ENCODE data around the gene CMIP.
A peak's percentile ranks its signal among the peaks of the same experiment; 100 is the strongest.

The CMIP gene

DNA sequence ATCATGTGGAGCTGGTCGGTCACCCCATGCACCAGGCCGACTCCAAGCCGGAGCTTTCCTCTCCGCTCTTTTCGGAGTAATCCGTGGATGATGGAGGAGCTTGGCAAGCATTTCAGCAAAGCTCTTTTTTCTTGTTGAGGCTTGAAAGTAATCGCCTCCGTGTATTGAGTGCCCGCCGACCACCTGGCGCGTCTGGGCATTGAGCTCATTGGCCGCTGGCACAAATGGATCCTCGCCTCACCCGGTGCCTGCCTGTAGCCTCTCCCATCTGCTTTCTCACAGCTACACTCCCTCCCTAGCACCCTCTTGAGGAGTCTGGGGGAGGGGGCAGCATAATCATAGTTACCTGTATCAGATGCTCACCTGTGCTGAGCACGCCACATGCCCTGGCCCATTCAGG is 148.9 kb downstream of the CMIP start:
- H3K4ac ChIP-seq (ENCODE audit: low read depth, low read length), result no peak overlapping the region
- no peak overlapping the region for H2BK5ac ChIP-seq (ENCODE audit: low read depth, low read length, poor library complexity)
- H2AK5ac ChIP-seq (ENCODE audit: low read length), result no peak overlapping the region
- no peak overlapping the region for H2AFZ ChIP-seq (ENCODE audit: insufficient read depth, low read length, poor library complexity)
- H3K36me3 ChIP-seq (ENCODE audit: control insufficient read depth in 1 of 2, insufficient read depth in 2 of 2, low read length in 2 of 2), result peaks cover 2 to 9% of the 10 kb centered on the region in 2 experiments
- no peak overlapping the region for H3K27ac ChIP-seq (ENCODE audit: low read depth, low read length)
- no peak overlapping the region for H2BK120ac ChIP-seq (ENCODE audit: insufficient read depth, low read length, poor library complexity)
- H3K23ac ChIP-seq (ENCODE audit: low read length), result no peak overlapping the region
- no peak overlapping the region for H4K8ac ChIP-seq (ENCODE audit: low read depth, low read length)
- no peak overlapping the region for H4K12ac ChIP-seq (ENCODE audit: low read depth, low read length)
- H3K9ac ChIP-seq (ENCODE audit: low read length), result no peak overlapping the region
- H3K4me2 ChIP-seq (ENCODE audit: low read length), result no peak overlapping the region
- peaks cover 6% of the 10 kb centered on the region for H3K79me2 ChIP-seq (ENCODE audit: control insufficient read depth, insufficient read depth, low read length, poor library complexity)
- peak overlapping the region; percentile 26 for H3K18ac ChIP-seq (ENCODE audit: low read length)
- H3K79me1 ChIP-seq (ENCODE audit: low read length), result peaks cover 6% of the 10 kb centered on the region
- peak in 1 of 2 donors; percentile 47 for DNase-seq
- no peak overlapping the region for H2BK12ac ChIP-seq (ENCODE audit: low read length)
- no peak overlapping the region for H3K4me3 ChIP-seq (ENCODE audit: low read depth, low read length)
- H4K91ac ChIP-seq (ENCODE audit: low read depth, low read length), result peak overlapping the region; percentile 7
- no peaks in the 10 kb centered on the region for H3K9me3 ChIP-seq (ENCODE audit: insufficient read depth, low read depth, low read length)
- peaks cover 15 to 33% of the 10 kb centered on the region in 2 experiments for H3K4me1 ChIP-seq (ENCODE audit: control insufficient read depth in 1 of 2, insufficient read depth in 2 of 2, low read length in 2 of 2)
- H3K27me3 ChIP-seq (ENCODE audit: insufficient read depth, low read length), result no peaks in the 10 kb centered on the region
- WGBS (ENCODE audit: extremely low coverage, insufficient coverage, insufficient read length), result no CpG with 5 or more reads among the region's 16 CpGs
- H3K14ac ChIP-seq (ENCODE audit: low read length), result no peak overlapping the region

GRCh38 chr16:81595629-81596292 is 151.2 kb downstream of the CMIP start:
- Histone ChIP-seq H3K27me3 (ENCODE audit: insufficient read depth, low read length) (no peaks in the 10 kb centered on the region), H2BK120ac (ENCODE audit: insufficient read depth, low read length, poor library complexity) (no peak overlapping the region)
- no CpG with 5 or more reads among the region's 9 CpGs for WGBS (ENCODE audit: extremely low coverage, insufficient coverage, insufficient read length)

DNA sequence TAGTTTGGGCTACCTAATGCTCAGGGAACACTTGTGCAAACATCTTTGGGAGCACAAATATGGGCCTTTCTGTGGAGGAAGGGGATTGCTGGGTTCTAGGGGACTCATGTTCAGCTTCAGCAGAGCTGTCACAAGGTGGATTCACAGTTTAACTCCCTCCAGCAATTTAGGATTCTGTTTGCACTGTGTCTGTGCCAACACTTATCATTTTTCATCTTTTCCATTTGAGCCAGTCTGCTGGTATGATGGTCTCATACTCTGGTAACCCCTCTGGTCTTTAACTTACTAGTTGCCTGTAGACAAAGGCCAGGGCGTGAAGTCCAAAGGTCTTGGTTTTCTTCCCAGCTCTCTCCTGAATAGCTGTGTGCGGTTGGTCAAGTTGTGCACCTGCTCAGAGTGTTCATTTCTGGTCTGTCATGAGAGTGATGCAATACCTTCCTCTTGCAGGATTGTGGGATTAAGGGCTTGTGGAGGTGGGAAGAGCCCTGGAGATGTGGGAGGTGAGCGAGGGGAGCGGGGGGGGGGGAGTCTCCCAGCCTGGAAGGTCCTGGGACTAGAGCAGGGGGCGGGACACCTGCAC is 152.6 kb downstream of the CMIP start:
- peaks cover 0 to 6% of the 10 kb centered on the region in 2 experiments for H3K36me3 ChIP-seq (ENCODE audit: control insufficient read depth in 1 of 2, insufficient read depth in 2 of 2, low read length in 2 of 2)
- H3K4me3 ChIP-seq (ENCODE audit: low read depth, low read length), result no peak overlapping the region
- H3K9ac ChIP-seq (ENCODE audit: low read length), result no peak overlapping the region
- H4K91ac ChIP-seq (ENCODE audit: low read depth, low read length), result peak overlapping the region; percentile 40
- no peak overlapping the region for H2BK12ac ChIP-seq (ENCODE audit: low read length)
- H3K4ac ChIP-seq (ENCODE audit: low read depth, low read length), result peak overlapping the region; percentile 10
- peaks cover 42 to 56% of the 10 kb centered on the region in 2 experiments for H3K4me1 ChIP-seq (ENCODE audit: control insufficient read depth in 1 of 2, insufficient read depth in 2 of 2, low read length in 2 of 2)
- no peak overlapping the region for H2AK5ac ChIP-seq (ENCODE audit: low read length)
- H2BK120ac ChIP-seq (ENCODE audit: insufficient read depth, low read length, poor library complexity), result no peak overlapping the region
- no peak overlapping the region for H2BK5ac ChIP-seq (ENCODE audit: low read depth, low read length, poor library complexity)
- DNase-seq, result peak in 1 of 2 donors; percentile 47
- peaks cover 19% of the 10 kb centered on the region for H3K79me2 ChIP-seq (ENCODE audit: control insufficient read depth, insufficient read depth, low read length, poor library complexity)
- no peak overlapping the region for H4K12ac ChIP-seq (ENCODE audit: low read depth, low read length)
- no peaks in the 10 kb centered on the region for H3K9me3 ChIP-seq (ENCODE audit: insufficient read depth, low read depth, low read length)
- no peaks in the 10 kb centered on the region for H3K27me3 ChIP-seq (ENCODE audit: insufficient read depth, low read length)
- H4K8ac ChIP-seq (ENCODE audit: low read depth, low read length), result no peak overlapping the region
- peaks cover 24% of the 10 kb centered on the region for H3K79me1 ChIP-seq (ENCODE audit: low read length)
- H2AFZ ChIP-seq (ENCODE audit: insufficient read depth, low read length, poor library complexity), result no peak overlapping the region
- no peak overlapping the region for H3K27ac ChIP-seq (ENCODE audit: low read depth, low read length)
- WGBS (ENCODE audit: extremely low coverage, insufficient coverage, insufficient read length), result no CpG with 5 or more reads among the region's 5 CpGs
- peak overlapping the region; percentile 60 for H3K18ac ChIP-seq (ENCODE audit: low read length)
- no peak overlapping the region for H3K14ac ChIP-seq (ENCODE audit: low read length)
- no peak overlapping the region for H3K23ac ChIP-seq (ENCODE audit: low read length)
- H3K4me2 ChIP-seq (ENCODE audit: low read length), result no peak overlapping the region

More at GRCh38 chr16:81595629-81596292, 151.2 kb downstream of the CMIP start:
- Histone ChIP-seq H3K4me1 (ENCODE audit: control insufficient read depth in 1 of 2, insufficient read depth in 2 of 2, low read length in 2 of 2) (peaks cover 29 to 44% of the 10 kb centered on the region in 2 experiments), H3K4me2 (ENCODE audit: low read length) (no peak overlapping the region), H3K18ac (ENCODE audit: low read length) (peak overlapping the region; percentile 52), H3K79me1 (ENCODE audit: low read length) (peaks cover 12% of the 10 kb centered on the region), H2AK5ac (ENCODE audit: low read length) (no peak overlapping the region), H3K36me3 (ENCODE audit: control insufficient read depth in 1 of 2, insufficient read depth in 2 of 2, low read length in 2 of 2) (peaks cover 0 to 6% of the 10 kb centered on the region in 2 experiments), H3K9me3 (ENCODE audit: insufficient read depth, low read depth, low read length) (no peaks in the 10 kb centered on the region), H4K12ac (ENCODE audit: low read depth, low read length) (no peak overlapping the region), H3K4me3 (ENCODE audit: low read depth, low read length) (no peak overlapping the region), H3K14ac (ENCODE audit: low read length) (no peak overlapping the region), H3K23ac (ENCODE audit: low read length) (no peak overlapping the region), H3K4ac (ENCODE audit: low read depth, low read length) (no peak overlapping the region), H3K79me2 (ENCODE audit: control insufficient read depth, insufficient read depth, low read length, poor library complexity) (peaks cover 8% of the 10 kb centered on the region), H4K8ac (ENCODE audit: low read depth, low read length) (no peak overlapping the region), H4K91ac (ENCODE audit: low read depth, low read length) (no peak overlapping the region), H2BK12ac (ENCODE audit: low read length) (peak overlapping the region; percentile 24), H2AFZ (ENCODE audit: insufficient read depth, low read length, poor library complexity) (no peak overlapping the region), H3K9ac (ENCODE audit: low read length) (no peak overlapping the region), H3K27ac (ENCODE audit: low read depth, low read length) (no peak overlapping the region), H2BK5ac (ENCODE audit: low read depth, low read length, poor library complexity) (no peak overlapping the region)
- peak; percentile 80 to 97 for DNase-seq

- Histone ChIP-seq H2BK120ac (ENCODE audit: insufficient read depth, low read length, poor library complexity) (peak overlapping the region; percentile 50), H3K4me1 (ENCODE audit: control insufficient read depth in 1 of 2, insufficient read depth in 2 of 2, low read length in 2 of 2) (peaks cover 42 to 57% of the 10 kb centered on the region in 2 experiments), H3K14ac (ENCODE audit: low read length) (no peak overlapping the region), H3K9ac (ENCODE audit: low read length) (no peak overlapping the region), H3K18ac (ENCODE audit: low read length) (peak overlapping the region; percentile 62), H4K91ac (ENCODE audit: low read depth, low read length) (peak overlapping the region; percentile 40), H3K27ac (ENCODE audit: low read depth, low read length) (no peak overlapping the region), H2BK5ac (ENCODE audit: low read depth, low read length, poor library complexity) (no peak overlapping the region), H3K9me3 (ENCODE audit: insufficient read depth, low read depth, low read length) (no peaks in the 10 kb centered on the region), H4K8ac (ENCODE audit: low read depth, low read length) (no peak overlapping the region), H3K4me2 (ENCODE audit: low read length) (no peak overlapping the region), H3K4me3 (ENCODE audit: low read depth, low read length) (no peak overlapping the region), H3K79me1 (ENCODE audit: low read length) (peaks cover 24% of the 10 kb centered on the region), H3K36me3 (ENCODE audit: control insufficient read depth in 1 of 2, insufficient read depth in 2 of 2, low read length in 2 of 2) (no peaks in the 10 kb centered on the region), H2AFZ (ENCODE audit: insufficient read depth, low read length, poor library complexity) (no peak overlapping the region), H4K12ac (ENCODE audit: low read depth, low read length) (no peak overlapping the region), H2AK5ac (ENCODE audit: low read length) (peak overlapping the region; percentile 26), H3K4ac (ENCODE audit: low read depth, low read length) (peak overlapping the region; percentile 22), H3K79me2 (ENCODE audit: control insufficient read depth, insufficient read depth, low read length, poor library complexity) (peaks cover 21% of the 10 kb centered on the region), H2BK12ac (ENCODE audit: low read length) (peak overlapping the region; percentile 37), H3K27me3 (ENCODE audit: insufficient read depth, low read length) (no peaks in the 10 kb centered on the region), H3K23ac (ENCODE audit: low read length) (no peak overlapping the region)
- WGBS (ENCODE audit: extremely low coverage, insufficient coverage, insufficient read length), result no CpG with 5 or more reads among the region's 12 CpGs
- no peak for DNase-seq
Measured at GRCh38 chr16:81598083-81598482, 153.5 kb downstream of the CMIP start.

All from trophoblast cell (in vitro differentiated cells and primary cell).